ENCODE data around the gene CARD10.

CARD10 gene

DNA sequence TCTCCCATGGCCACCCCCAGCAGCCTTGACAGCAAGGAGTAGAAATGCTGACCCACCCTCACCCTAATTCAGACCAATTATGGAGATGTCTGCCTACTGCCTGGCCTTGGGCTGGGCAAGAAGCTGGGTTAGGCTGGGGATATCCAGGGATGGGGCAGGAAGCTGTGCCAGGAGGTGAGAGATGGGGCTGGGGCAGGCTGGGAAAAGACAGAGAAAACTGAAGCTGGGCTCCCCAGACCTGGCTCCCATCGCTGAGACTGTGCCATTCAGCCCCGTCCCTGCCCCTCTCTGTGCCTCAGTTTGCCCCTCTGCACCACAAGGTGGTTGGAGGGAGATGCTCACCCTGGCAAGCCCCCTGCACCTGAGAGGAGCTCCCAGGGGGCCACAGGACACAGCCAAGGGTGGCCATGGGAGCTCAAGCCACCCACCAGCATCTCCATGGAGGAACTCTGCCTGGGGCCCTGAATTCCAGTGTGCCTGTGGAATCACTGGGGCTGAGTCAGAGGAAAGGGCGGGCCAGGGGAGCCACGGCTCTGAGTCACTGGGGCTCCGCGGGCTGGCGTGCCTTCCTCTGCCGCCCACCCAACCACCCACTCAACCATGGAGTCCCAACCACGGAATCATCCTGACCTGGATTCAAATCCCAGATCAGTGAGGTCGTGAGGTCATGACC lies 6.0 kb upstream of the CARD10 start:
- peak; percentile 68 for DNase-seq

DNA sequence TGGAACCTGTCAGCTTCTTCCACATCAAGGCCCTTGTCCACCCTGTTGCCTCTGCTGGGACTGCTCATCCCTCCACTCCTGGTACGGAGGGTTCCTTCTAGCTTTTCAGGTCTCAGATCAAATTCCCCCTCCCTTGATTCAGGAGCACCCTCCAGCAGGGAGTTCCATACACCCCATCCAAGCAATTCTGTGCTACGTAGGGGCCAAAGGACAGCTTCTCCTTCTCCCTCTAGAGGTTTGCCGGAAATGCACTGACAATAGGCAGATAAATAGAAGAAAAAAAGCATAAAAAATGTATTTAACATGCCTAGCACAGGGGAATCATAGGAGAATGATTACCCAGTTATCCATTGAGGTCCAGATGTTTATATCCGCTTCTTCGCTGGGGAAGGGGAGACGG lies 3.3 kb upstream of the CARD10 start:
- DNase-seq = no peak

DNA sequence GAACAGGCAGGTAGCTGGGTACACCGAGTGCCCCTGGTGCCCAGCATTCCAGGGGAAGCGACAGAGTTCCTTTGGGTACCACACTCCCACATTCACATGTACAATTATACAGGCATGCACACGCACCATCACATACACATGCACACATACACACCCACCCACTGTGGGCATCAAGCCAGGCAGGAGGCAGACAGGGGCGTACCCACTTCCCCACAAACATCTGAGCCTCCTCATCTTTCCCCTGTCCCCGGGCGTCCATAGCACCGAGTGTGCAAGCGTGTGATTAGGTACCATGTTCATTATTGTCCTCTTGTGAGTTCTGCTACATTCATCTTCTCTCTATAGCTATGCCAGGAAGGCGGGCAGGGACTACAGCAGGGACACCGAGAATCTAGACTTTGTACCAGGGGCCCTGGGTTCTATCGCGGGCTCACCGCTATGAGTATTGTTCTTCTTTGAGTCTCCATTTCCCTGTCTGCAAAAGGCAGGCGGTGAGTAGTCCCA lies 2.1 kb upstream of the CARD10 start:
- no peak for DNase-seq

DNA sequence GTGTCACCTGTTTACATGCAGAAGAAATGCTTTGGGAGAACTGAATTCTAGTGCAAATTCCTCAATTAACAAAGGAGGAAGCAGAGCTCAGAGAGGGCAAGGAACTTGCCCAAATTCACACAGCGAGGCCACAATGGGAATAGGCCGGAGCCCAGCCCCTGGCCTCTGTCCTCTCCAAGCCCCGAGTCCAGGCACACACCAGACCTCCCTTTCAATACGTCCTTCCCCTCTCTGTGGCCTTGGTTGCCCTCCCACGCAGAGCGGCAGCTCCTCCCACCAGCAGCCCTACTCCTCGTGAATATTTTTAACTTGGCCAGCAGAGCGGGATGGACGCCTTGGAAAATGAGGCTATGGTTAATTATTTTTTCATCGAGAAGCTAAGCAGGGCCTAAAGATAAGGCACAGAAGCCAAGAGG lies 1.6 kb upstream of the CARD10 start:
- no peak for DNase-seq

DNA sequence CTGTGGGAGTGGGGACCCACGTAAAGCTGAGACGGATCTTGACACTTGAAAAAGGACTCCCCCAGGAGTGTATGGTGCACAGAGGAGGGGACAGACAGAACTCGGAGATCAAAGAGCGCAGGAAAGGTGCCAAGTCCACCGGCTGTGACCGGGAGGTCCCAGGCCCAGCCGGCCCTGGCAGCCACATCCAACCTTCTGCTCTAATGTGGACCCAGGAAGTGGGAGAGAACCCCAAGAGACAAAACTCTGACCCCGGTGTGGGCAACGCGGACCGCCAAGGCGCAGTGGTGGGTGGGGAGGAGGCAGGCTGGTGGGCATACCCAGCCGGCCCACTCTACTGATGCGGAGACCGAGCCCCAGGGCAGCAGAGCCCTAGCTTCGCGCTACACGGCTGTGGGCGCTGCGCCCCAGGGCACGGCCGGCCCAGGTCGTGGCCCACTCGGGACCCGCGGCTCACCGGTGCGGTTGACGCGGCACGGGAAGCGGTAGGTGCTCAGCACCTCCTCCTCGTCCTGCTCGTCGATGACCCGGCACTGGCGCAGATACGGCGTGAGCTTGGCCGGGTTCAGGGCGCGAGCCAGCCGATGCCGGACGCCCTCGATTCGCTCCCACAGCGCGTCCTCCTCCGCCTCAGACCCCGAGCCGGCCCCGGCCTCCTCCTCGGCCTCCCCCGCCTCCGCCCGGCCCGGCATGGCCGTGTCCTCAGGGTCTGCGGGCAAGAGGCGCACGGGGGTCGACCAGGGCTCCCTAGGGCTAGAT lies 527 bp downstream of the CARD10 start:
- DNase-seq = no peak

DNA sequence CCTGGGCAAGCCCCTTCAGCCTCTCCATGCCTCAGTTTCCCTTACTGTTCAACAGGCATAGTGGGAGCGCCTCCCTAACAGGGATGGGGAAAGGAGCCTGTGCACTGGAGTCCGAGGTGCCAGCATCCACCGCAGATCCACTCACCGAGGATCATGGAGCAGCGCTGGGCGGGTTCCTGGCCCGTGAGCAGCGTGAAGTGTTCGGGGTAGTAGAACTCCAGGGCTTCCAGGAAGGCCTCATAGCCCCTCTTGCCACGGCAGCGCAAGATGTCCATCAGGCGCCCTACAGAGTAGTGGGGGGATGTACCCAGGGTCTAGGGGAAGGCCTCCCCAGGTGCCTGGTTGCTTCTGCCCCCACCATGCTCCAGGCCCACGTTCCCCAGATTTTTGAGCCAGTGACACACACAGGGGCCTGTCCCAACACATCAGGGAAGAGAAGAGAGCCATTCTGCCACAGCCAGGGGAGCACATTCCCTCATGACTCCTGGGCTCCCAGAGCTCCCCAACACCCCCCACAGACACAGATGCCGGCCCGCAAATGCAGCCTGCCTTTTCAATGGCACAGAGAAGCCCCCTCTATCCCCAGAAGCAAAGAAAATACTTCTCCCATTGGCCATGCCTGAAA lies 1.3 kb downstream of the CARD10 start:
- no peak for DNase-seq

DNA sequence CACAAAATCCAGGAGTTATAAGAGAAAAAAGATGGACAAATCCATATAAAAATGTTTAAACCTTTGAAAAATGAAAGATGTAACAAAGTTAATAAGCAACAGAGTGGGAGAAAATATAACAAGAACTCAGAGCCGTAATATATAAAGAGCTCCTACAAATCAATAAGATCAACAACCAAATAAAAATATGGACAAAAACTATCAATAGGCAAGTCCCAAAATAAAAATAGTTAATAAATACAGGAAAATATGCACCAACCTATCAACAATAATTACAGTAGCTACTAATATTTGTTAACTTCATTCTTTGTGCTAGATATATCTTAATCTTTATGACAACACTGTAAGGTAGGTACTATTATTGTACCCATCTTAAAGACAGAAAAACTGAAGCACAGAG lies 2.8 kb downstream of the CARD10 start:
- DNase-seq = no peak

DNA sequence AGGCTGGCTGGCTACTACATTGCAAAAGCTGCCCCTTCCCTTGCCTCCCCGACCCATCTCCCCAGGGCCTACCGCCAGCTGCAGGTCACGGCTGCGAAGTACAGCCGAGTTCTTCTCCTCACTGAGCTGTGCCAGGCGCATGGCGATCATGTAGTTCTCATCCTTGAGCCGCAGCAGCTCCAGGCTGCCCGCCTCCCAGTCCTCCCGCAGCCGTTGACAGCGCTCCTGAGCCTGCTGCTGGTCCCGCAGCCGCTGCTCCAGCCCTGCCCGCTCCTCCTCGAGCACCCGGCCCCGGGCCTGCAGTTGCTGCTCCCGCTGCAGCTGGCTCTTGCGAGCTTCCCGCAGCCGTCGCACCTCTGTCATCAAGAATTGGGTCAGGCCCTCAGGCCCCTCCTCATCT lies 3.3 kb downstream of the CARD10 start:
- DNase-seq = no peak

DNA sequence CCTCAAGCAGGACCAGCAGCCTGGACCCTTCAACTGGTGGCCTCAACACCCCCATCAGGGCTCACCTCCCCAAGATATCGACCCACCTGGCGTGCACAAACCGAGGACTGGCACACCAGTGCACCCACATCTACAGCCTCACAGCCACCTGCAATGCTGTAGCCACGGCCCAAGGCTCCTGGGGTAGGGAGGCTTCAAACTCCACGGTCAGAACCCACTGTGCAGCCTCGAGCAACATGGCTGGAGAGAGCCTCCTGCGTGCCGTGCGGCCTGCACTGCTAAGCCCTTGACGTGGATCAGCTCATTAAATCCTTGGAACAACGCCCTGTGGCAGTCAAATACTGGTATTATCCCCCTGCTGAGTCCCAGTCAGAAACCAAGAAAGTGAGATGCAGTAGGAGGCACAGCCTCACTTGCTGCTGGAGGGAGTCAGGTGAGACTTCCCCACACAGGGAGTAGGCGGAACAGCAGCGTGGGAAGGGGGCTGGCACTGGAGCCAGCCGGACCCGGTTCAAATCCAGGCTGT lies 4.6 kb downstream of the CARD10 start:
- no peak for DNase-seq

DNA sequence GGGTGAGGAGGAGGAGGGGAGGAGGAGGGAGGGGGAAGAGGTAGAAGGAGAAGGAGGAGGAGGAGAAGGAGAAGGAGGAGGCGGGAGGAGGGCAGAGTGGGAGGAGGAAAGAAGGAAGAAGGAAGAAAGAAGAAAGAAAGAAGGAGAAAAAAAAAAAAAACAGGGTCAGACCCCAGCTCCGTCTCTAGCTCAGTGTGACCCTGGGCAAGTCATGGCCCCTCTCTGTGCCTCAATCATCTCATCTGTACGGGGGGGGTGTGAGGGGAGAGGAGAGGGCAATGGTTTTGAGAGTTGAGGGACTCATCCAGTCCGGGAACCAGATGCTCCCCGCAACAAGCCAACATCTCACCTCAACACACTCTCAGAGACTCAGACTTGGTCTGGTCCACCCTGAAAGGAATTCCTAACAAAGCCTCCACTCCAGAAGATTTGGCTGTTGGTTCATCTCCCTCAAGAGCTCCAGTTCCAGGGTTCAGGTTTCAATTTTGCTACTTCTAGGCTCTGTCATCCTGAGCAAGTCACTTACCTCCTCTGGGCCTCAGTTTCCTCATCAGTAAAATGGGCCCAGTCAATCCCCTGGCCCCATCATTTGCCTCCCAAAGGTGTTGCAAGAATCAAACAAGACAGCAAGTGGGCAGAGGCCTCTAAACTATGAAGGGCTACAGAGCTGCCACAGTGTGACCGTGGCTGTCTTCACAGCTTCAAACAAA lies 7.7 kb downstream of the CARD10 start:
- DNase-seq = no peak

DNA sequence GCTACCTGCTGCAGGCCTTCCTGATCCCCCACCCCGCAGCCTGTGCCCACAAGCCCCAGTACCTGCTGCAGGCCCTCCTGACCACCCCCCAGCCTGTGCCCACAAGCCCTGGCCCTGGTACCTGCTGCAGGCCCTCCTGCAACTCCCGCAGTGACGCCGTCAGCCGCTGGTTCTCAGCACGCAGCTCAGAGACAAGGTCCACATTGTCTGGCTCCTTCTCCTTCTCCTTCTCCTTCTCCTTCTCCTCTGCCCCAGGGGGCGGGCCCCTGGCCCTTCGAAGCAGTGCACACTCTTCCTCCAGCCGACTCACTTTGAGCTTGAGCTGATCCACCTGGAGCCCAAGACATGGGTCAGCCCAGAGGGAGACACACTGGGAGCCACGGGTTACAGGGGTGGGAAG lies 9.1 kb downstream of the CARD10 start:
- DNase-seq = no peak

DNA sequence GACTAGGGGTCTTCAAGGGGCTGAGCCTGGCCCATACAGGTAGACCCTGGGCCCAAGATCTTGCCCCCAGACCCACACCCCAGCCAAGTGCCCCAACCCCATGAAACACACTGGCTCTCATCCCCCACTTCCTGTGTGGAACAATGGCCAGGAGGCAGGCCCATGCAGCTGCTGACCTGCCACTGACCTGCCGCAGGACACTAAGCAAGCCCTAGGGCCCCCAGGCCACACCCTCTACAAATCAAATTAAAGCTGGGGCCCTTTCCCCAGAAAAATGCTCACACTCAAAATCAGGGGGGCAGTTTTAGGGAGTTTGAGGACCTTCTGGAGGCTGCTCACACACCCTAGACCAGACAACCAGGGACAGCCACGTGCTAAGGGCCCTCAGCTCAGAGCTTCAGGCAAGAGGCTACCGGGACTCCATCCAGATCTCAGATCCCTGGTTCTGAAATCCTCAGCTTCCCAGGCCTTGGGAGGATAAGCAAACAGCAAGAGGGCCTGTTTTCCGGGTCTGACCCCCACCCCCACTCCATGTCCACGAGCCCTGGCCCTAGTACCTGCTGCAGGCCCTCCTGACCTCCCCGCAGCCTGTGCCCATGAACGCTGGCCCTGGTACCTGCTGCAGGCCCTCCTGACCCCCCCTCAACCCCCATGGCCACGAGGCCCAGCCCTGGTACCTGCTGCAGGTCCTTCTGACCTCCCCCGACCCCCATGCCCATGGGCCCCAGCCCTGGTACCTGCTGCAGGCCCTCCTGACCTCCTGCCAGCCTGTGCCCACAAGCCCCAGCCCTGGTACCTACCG lies 10.0 kb downstream of the CARD10 start:
- no peak for DNase-seq

DNA sequence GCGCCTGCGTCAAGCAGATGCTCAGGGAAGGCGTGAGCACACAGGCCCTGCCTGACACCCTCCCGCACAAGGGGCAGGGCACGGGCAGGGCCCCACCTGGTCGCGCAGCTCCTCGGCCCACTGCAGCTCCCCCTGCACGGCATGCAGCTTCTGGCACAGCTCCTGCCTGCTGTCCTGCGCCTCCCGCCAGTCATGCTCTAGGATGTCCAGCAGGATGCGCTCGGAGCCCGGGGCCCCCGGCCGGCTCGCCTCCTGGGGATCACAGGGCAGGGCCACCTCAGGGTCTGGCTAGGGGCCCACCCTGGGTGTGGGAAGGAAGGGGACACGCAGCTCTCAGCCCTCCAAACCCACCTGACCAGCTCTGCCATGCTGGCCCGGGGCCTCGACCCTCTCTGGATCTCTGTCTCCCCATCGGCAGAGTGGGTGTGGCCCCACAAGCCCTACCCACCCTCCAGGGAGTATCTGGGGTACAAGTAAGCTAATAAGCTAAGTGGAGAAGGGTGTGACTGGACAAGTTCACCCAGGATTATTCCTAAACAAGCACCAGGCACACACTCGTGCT lies 10.7 kb downstream of the CARD10 start:
- DNase-seq = no peak

DNA sequence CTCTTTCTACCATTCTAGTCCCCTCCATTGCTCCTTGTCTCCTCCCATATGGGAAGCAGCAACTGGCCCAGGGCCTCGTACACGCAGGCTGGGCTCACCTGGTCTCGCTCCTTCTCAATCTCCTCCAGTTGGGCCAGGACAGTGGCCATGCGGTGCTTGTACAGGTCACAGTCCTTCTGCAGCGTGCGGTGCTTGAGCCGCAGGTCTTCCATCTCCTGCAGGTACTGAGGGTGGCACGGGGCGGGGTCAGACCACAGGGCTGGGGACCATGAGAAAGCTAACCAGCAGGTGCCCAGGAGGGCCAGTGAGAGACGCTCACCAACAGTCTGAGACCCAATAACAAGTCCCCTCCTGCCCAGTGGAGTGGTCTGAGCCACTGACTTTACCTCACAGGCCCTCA lies 11.5 kb downstream of the CARD10 start:
- DNase-seq = no peak

DNA sequence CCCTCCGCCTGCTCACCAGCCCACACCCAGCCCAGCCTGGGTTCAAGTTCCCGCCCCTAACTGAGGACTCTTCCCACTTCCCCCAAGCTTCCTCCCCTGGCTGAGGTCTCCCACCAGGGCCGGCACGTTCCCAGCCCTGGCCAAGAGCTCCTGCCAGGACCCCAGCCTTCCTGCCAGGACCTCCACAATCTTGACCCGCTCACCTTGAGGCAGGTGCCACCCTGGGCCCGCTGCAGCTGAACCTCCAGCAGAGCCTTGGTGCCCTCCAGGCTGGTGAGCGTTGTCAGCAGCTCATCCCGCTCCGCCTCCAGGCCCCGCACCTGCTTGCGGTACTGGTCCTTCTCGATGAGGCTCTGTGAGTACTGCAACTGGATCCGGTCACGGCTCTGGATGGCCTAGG lies 13.2 kb downstream of the CARD10 start:
- DNase-seq = no peak

DNA sequence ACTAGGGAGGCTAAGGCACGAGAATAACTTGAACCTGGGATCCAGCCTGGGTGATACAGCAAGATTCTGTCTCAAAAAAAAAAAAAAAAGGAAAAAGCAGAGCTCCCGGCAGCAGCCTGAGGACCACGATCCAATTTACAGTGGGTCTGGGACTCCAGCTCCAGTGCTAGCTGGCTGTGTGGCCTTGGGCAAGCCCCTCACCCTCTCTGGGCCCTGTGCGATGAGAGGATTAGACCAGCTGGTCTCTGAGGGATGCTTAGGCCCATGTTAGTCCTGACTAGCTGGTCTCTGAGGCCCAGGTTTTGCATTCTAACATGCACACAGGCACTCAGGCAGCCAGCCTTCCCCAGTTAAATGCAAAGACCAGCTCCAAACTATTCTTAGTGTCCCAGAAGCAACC lies 13.7 kb downstream of the CARD10 start:
- no peak for DNase-seq

DNA sequence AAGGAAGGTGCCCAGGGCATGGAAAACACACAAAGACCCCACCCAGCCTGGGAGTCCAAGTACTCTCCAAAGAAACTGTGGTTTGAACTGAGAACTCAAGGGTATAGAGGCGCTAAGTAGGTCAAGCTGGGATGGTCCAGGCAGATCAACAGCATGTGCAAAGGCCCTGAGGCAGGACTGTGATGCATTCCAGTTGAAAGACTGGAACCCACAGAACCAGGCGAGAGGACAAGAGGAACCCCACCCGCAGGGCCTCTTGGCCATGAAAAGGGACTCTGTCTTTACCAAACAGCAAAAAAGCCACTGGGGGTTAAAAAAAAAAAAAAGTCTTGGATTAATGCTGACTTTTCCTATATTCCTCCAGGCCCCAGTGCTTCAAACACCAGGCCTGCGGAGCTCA lies 14.3 kb downstream of the CARD10 start:
- DNase-seq = no peak

DNA sequence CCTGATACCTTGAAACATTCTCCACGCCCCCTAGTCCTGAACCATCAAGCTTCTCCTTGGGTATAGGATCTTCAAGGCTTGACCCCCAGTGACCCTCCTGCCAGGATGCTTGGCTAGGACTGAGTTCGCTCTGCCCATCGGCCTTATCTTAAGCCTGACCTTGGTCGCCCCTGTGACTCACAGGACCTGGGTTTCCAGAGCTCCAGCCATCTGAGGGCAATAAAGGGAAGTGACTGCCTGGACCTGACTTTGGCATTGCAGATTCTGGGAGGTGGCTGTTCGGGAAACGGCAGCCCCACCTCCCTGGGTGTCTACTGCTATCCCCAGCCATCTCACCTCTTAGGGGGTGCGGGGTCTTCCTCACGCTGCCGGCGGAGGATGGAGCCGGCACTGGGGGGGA lies 15.4 kb downstream of the CARD10 start:
- DNase-seq = peak; percentile 52

DNA sequence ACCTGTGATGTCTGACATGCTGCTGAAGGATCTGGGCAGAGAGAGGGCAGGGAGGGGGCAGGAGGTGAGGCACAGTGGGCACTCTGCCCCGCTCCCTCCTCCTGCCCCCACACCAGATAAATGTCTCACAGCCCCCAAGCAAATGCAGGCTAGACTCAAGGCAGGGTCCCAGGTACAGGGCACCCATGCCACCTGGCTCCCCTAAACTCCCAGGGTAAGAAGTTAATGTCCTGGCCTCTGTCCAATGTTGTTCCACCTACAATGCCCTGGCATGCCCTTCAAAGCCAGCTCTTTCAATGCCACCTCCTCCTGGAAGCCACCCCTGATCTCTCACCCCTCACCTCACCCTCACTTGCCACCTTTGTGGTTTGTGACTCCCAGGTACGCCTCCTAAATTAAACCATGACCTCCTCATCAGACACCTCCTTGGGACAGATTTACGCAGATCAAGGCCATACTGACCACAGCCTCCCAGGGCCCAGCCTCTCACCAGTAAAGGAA lies 16.0 kb downstream of the CARD10 start:
- no peak for DNase-seq

DNA sequence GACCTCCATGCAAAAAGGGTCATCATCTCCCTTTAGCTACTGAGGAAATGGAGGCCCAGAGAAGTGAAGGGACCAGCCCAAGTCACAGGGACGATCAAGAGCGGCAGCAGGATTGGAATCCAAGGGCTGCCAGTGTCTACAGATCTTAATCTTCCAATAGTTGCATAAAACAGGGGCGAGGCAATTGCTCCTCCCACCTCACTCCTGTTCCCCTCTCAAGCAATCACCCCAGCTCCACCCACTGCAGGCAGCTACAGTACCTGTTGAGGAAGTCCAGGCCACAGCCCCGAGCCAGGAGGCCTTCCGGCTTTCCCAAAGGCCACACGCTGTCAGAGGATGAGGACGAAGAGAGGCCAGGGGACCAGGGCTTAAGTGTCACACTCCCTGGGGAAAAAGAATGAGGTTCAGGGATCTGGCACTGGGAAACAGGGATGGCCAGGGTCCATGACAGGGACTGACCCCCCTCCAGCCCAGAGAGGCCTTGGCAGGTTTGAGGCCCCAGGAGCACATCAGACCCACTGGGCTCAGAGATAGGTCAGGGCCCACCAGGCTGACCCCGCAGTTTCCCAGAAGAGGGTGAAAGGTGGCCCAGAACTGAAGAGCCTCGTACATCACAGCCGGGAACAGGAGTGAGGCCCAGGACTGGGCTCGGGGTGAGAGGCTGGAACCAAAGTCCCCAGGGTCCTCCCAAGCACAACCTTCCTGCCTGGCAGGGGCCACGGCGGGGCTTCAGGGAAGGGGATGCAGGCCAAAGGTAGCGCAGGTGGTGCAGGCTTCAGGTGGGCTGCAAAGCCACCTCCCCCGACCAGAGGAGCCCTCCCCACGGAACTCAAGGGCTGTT lies 16.7 kb downstream of the CARD10 start:
- DNase-seq = no peak
